22Rv1 (cell line): Measurements from ENCODE around the gene CERCAM.
"Not testable (repeated sequence)": the region's sequence is repeated elsewhere in the genome, so short reads cannot be mapped to it uniquely, and the experiment has no call there.

Experiments used
- H3K27ac ChIP-seq: fragments of 450-650 bp; 2 replicates; pipeline ENCODE4 v1.5.1; 2017
- ZFX ChIP-seq: fragments of 450-650 bp; IDR thresholded peaks from 2 replicates; pipeline ENCODE4 v1.6.1; 2017; ENCODE audit warnings: antibody characterized with exemption, borderline replicate concordance
- TF ChIP-seq, protein P1 (sequence below): fragments of 450-650 bp; IDR thresholded peaks from 2 replicates; pipeline ENCODE4 v1.5.1; 2017; ENCODE audit warnings: mild to moderate bottlenecking

Gene CERCAM

DNA sequence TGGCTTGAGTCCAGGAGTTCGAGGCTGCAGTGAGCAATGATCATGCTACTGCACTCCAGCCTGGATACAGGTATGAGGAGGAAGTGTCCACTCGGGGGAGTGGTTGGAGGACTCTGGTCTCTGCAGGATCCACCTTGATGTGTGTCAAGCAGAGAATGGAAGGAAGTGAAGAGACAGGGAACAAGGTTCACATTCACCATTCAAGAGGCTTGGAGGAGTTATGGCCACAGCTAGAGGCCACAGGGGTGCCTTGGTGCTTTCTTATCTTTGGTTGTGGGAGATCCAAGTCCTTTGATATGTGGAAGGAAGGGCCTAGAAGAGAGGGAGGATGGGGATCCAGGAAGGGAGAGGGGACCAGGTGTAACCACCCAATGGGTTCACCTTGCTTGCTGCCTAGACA, 5.4 kb upstream of the CERCAM start:
- H3K27ac ChIP-seq = peak overlapping the region; percentile 70
- TF ChIP-seq, protein P1, sequence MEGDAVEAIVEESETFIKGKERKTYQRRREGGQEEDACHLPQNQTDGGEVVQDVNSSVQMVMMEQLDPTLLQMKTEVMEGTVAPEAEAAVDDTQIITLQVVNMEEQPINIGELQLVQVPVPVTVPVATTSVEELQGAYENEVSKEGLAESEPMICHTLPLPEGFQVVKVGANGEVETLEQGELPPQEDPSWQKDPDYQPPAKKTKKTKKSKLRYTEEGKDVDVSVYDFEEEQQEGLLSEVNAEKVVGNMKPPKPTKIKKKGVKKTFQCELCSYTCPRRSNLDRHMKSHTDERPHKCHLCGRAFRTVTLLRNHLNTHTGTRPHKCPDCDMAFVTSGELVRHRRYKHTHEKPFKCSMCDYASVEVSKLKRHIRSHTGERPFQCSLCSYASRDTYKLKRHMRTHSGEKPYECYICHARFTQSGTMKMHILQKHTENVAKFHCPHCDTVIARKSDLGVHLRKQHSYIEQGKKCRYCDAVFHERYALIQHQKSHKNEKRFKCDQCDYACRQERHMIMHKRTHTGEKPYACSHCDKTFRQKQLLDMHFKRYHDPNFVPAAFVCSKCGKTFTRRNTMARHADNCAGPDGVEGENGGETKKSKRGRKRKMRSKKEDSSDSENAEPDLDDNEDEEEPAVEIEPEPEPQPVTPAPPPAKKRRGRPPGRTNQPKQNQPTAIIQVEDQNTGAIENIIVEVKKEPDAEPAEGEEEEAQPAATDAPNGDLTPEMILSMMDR = no peak

DNA sequence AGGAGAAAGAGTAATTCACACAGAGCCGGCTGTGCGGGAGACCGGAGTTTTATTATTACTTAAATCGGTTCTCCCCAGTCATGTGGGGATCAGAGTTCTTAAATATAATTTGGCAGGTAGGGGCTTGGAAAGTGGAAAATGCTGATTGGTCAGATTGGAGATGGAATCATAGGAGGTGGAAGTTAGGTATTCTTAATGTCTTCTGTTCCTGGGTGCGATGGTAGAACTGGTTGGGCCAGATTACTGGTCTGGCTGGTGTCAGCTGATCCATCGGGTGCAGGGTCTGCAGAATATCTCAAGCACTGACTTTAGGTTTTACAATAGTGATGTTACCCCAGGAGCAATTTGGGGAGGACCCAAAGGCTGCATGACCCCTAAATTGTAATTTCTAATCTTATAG, 4.6 kb upstream of the CERCAM start:
- peak overlapping the region; percentile 70 for H3K27ac ChIP-seq
- TF ChIP-seq ZFX = no peak
- TF ChIP-seq, protein P1 = no peak

DNA sequence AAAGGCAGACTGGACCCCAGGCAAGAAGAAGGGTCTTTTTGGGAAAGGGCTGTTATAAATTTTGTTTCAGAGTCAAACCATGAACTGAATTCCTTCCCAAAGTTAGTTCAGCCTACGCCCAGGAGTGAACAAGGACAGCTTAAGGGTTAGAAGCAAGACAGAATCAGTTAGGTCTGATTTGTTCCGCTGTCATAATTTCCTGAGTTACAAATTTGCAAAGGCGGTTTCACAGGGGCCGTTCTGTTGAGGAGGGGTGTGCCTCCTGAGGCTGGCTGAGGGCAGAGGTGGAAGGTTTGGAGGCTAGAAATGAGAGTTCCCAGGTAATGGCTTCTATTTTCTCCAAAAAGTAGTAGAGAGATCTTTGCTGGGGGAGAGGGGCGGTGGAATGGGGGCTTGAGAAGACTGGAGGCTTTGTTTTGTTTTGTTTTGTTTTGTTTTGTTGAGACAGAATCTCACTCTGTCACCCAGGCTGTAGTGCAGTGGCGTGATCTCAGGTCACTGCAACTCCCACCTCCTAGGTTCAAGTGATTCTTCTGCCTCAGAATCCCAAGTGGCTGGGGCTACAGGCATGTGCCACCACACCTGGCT, 4.1 kb upstream of the CERCAM start:
- H3K27ac ChIP-seq = peak overlapping the region; percentile 70
- TF ChIP-seq ZFX = no peak
- TF ChIP-seq, protein P1 = no peak

DNA sequence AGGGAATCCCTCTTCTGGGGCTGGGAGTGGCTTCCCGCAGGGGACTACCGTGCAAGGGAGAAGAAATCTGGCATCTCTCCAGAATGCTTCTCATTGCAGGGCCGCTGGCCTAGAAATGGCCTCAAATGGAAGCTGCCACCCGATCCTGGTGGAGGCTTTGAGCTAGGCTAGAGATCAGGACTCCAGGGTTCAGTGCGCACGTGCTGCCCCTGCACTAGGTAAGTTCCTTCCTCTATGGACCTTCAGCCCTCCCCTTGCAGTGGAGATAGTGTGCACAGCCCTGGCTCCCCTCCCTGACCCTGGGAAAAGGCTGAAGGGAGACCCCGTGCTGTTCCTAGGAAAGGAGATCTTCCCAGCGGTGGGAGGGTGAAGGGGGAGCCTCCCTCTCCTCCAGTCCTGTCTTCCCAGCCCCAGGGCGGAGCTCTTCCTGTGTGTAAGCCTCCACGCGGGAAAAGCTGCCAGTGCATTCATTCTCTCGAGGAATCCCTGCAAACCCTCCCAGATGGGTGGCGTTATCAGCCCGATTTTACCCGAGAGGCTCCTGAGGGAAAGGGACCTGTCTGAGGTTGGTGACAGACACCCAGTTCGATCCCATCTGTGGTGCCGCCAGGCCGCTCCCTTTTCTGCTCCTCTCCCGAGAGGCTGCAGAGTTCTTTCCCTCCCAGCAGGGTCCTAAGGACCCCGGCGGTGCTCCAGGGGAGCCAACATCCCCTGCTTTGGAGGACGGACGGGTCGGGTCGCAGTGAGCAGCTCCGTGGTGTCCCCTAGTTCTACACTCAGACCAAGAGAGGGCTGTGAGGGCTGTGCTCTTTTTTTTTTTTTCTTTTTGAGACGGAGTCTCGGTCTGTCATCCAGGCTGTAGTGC, 1.4 kb upstream of the CERCAM start:
- no peak for TF ChIP-seq ZFX
- TF ChIP-seq, protein P1 = no peak
- H3K27ac ChIP-seq = peak overlapping the region; percentile 47; the same call in 1 of the 2 replicates

DNA sequence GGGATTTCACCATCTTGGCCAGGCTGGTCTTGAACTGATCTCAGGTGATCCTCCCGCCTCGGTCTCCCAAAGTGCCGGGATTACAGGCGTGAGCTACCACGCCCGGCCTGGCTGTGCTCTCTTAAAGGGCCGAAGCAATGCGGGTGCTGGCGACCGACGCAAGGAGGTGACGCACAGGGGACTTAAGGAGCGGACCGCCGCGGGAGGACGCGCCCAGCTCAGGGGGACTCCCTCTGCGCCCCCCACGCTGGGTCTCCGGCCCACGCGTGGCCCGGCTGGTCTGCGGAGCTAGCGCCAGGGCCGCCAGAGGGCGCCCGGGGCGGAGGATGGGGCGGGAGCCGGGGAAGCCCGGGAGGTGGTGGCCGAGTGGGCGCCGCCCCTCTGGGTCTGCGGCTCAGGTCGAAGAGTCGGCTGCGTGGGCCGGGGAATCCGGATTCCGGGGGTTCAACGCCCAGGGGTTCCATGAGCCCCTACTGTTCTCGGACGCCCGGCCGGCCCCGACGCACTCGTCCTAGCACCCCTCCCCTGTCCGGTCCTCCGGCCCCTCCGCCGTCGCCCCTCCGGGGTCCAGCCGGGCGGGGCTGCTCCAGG, 502 bp upstream of the CERCAM start:
- TF ChIP-seq, protein P1 = peak; percentile 94
- no peak for TF ChIP-seq ZFX
- peak overlapping the region; percentile 47 for H3K27ac ChIP-seq

DNA sequence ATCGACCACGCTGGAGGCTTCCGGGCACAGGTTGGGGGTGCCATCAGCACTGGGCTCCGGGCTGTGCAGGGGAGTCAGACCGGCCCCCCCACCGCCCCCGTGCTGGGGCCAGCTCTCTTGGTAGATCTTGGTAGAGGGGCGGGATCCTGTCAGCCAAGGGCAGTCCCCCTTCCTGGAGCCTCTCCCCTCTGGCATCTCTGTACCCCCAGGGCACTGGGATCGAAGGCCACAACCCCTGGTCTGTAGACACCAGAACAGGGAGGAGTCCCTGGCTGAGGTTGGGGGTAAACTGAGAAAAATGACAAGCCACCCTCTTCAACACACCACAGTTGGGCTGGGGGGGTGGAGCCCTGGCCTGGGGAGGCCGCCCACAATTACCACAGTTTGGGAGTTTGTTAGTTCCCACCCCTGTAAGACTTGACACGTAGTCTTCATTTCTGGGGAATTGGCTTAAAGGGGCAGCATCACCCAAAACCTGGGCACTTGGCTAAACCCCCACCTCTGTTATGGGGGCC, 882 bp downstream of the CERCAM start:
- H3K27ac ChIP-seq = no peak overlapping the region
- TF ChIP-seq, protein P1 = no peak
- no peak for TF ChIP-seq ZFX

DNA sequence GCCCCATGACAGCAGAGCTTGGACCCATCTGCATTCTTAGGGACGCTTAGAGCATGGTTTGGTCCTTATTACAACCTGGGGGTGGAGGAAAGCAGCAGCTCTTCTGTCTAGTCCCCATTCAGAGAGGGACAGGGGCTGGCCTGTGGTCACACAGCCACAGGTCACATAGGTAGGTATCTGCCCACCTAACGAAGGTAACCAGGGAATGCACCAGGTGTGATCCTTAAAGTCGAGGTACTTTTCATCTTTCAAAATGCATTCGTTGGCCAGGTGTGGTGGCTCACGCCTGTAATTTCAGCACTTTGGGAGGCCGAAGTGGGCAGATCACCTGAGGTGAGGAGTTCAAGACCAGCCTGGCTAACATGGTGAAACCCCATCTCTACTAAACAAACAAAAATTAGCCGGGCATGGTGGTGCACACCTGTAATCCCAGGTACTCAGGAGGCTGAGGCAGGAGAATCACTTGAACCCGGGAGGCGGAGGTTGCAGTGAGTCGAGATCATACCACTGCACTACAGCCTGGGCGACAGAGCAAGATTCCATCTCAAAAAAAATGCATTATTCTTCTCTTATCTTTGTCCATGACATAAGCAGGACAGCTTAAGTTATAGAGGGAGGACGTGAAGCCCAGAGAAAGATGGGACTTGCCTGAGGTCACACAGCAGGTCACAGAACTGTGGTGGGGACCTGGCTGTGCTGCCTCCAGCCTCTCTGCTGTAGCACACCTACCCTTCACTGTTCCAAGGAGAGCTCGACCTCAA, 1.5 kb downstream of the CERCAM start:
- not testable (repeated sequence) for H3K27ac ChIP-seq
